Vagina (tissue), 2 donors: ENCODE results near the gene AZGP1.

Source experiments
- POLR2A ChIP-seq, 2 donors: fragments of 450-650 bp; IDR thresholded peaks; one replicate each; pipeline ENCODE4 v1.6.1; 2017; ENCODE audit warnings: antibody characterized with exemption in 2 of 2, mild to moderate bottlenecking in 2 of 2, moderate library complexity in 2 of 2
- POLR2AphosphoS5 ChIP-seq, 2 donors: sonication (generic); formaldehyde crosslinking; IDR thresholded peaks; one replicate each; pipeline ENCODE4 v1.9.0; 2017; ENCODE audit warnings: antibody characterized with exemption in 2 of 2, mild to moderate bottlenecking in 2 of 2, low read depth in 1 of 2; ENCODE audit not compliant: insufficient read depth in 1 of 2
- TF ChIP-seq, protein P1 (sequence below), 3 experiments: fragments of 450-650 bp in 2 of 3; fragments of 200-600 bp in 1 of 3; sonication (generic) in 1 of 3; IDR thresholded peaks; one replicate each; pipeline ENCODE4 v1.5.1; 2017 to 2019; ENCODE audit warnings: antibody characterized with exemption in 3 of 3, mild to moderate bottlenecking in 2 of 3, moderate library complexity in 2 of 3

- TF ChIP-seq, protein P1, sequence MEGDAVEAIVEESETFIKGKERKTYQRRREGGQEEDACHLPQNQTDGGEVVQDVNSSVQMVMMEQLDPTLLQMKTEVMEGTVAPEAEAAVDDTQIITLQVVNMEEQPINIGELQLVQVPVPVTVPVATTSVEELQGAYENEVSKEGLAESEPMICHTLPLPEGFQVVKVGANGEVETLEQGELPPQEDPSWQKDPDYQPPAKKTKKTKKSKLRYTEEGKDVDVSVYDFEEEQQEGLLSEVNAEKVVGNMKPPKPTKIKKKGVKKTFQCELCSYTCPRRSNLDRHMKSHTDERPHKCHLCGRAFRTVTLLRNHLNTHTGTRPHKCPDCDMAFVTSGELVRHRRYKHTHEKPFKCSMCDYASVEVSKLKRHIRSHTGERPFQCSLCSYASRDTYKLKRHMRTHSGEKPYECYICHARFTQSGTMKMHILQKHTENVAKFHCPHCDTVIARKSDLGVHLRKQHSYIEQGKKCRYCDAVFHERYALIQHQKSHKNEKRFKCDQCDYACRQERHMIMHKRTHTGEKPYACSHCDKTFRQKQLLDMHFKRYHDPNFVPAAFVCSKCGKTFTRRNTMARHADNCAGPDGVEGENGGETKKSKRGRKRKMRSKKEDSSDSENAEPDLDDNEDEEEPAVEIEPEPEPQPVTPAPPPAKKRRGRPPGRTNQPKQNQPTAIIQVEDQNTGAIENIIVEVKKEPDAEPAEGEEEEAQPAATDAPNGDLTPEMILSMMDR (IDR thresholded peaks at IDR 0.05) = no peak
- TF ChIP-seq POLR2A (IDR thresholded peaks at IDR 0.05) (no peak), POLR2AphosphoS5 (IDR thresholded peaks at IDR 0.05; ENCODE audit: insufficient read depth in 1 of 2, low read depth in 1 of 2) (no peak)
Measured at GRCh38 chr7:99987846-99988245, 12.0 kb upstream of the AZGP1 start.
